GM12878 (cell line): ENCODE results near the gene ADAMTS13. TPM values are rescaled to one million over a fixed set of nuclear protein-coding genes. Genes with fewer than 3 reads are reported as not detected.

Source experiments
- polyA plus RNA-seq, 11 experiments: library from polyadenylated mRNA; depleted of rRNA in 4 of 11; unstranded in 6 of 11; stranded (reverse) in 5 of 11; fragments of >200 nt; fragmentation: Nextera tagmentation in 4 of 11; fragmentation: Illumina TruSeq in 1 of 11; extraction: Ambion mirVana in 4 of 11; extraction: Trizol in 1 of 11; gene quantifications; 1 replicate in 1 of 11; 2 replicates in 10 of 11; pipeline versions ENCODE4 v1.2.1 to v1.2.3, GENCODE V29; 2011 to 2016; ENCODE audit warnings: inconsistent platforms in 2 of 11, missing spikeins in 2 of 11, low read depth in 1 of 11
- total RNA-seq, 4 experiments: library from RNA; depleted of rRNA in 3 of 4; stranded (reverse); fragments of >200 nt in 3 of 4; fragmentation: Illumina TruSeq in 1 of 4; extraction: Trizol in 1 of 4; gene quantifications; 2 replicates each; pipeline versions ENCODE4 v1.2.1 to v1.2.3, GENCODE V29; 2013 to 2021

ADAMTS13 gene
- total and polyA plus RNA-seq, 10 of the 15 experiments (the other 5 are each of a cell fraction or from before 2014, with no cell fraction given), result 0.08 to 2.4 (median 0.28) TPM

Other genes starting within 250 kb of the ADAMTS13 start
Only the 7 nearest of the 16 such genes appear.
- gene SURF1, start 65.9 kb upstream of the ADAMTS13 start, total RNA-seq (2014; rRNA removed), result 20.1 and 23.1 TPM in 2 replicates
- gene SURF1, start 65.9 kb upstream of the ADAMTS13 start, total RNA-seq (2014; rRNA removed; fragmentation: Illumina TruSeq; extraction: Trizol), result 17.7 and 17.9 TPM in 2 replicates
- gene SURF1, start 65.9 kb upstream of the ADAMTS13 start, total RNA-seq (2021), result 27.6 and 27.9 TPM in 2 replicates
- gene SURF1, start 65.9 kb upstream of the ADAMTS13 start, polyA plus RNA-seq (2011; rRNA removed), result 25.4 and 31.6 TPM in 2 replicates
- 21.2 and 22.8 TPM in 2 replicates for gene SURF1, start 65.9 kb upstream of the ADAMTS13 start, polyA plus RNA-seq (2014; fragmentation: Illumina TruSeq; extraction: Trizol)
- 10 to 100 TPM; 19.2 to 34.6 TPM for gene SURF1, start 65.9 kb upstream of the ADAMTS13 start, polyA plus RNA-seq (2014; fragmentation: Nextera tagmentation; extraction: Ambion mirVana)
- 31.5 and 32.3 TPM in 2 replicates for gene SURF1, start 65.9 kb upstream of the ADAMTS13 start, polyA plus RNA-seq (2014; rRNA removed)
- gene SURF1, start 65.9 kb upstream of the ADAMTS13 start, polyA plus RNA-seq (2016; fragmentation: Nextera tagmentation; extraction: Ambion mirVana), result 10 to 100 TPM; 45.6 to 46.4 TPM
- gene SURF2, start 65.8 kb upstream of the ADAMTS13 start, total RNA-seq (2014; rRNA removed), result 25.6 and 31.3 TPM in 2 replicates
- 12.8 and 18.2 TPM in 2 replicates for gene SURF2, start 65.8 kb upstream of the ADAMTS13 start, total RNA-seq (2014; rRNA removed; fragmentation: Illumina TruSeq; extraction: Trizol)
- gene SURF2, start 65.8 kb upstream of the ADAMTS13 start, total RNA-seq (2021), result 19.4 and 23.4 TPM in 2 replicates
- gene SURF2, start 65.8 kb upstream of the ADAMTS13 start, polyA plus RNA-seq (2011; rRNA removed), result 7.5 and 12.1 TPM in 2 replicates
- 5.3 and 10.0 TPM in 2 replicates for gene SURF2, start 65.8 kb upstream of the ADAMTS13 start, polyA plus RNA-seq (2014; fragmentation: Illumina TruSeq; extraction: Trizol)
- 1 to 10 TPM; 4.0 to 7.6 TPM for gene SURF2, start 65.8 kb upstream of the ADAMTS13 start, polyA plus RNA-seq (2014; fragmentation: Nextera tagmentation; extraction: Ambion mirVana)
- gene SURF2, start 65.8 kb upstream of the ADAMTS13 start, polyA plus RNA-seq (2014; rRNA removed), result 37.3 and 42.5 TPM in 2 replicates
- gene SURF2, start 65.8 kb upstream of the ADAMTS13 start, polyA plus RNA-seq (2016; fragmentation: Nextera tagmentation; extraction: Ambion mirVana), result 10 to 100 TPM; 37.8 to 41.7 TPM
- gene SURF4, start 46.3 kb upstream of the ADAMTS13 start, total RNA-seq (2014; rRNA removed), result 119 and 120 TPM in 2 replicates
- 60.4 and 70.0 TPM in 2 replicates for gene SURF4, start 46.3 kb upstream of the ADAMTS13 start, total RNA-seq (2014; rRNA removed; fragmentation: Illumina TruSeq; extraction: Trizol)
- 95.3 and 107 TPM in 2 replicates for gene SURF4, start 46.3 kb upstream of the ADAMTS13 start, total RNA-seq (2021)
- gene SURF4, start 46.3 kb upstream of the ADAMTS13 start, polyA plus RNA-seq (2011; rRNA removed), result 67.3 and 74.8 TPM in 2 replicates
- 61.0 and 73.5 TPM in 2 replicates for gene SURF4, start 46.3 kb upstream of the ADAMTS13 start, polyA plus RNA-seq (2014; fragmentation: Illumina TruSeq; extraction: Trizol)
- gene SURF4, start 46.3 kb upstream of the ADAMTS13 start, polyA plus RNA-seq (2014; fragmentation: Nextera tagmentation; extraction: Ambion mirVana), result 10 to 100 TPM in 1 of 2 experiments, 1 to 10 TPM in 1; 6.4 to 12.6 TPM
- 82.6 and 83.9 TPM in 2 replicates for gene SURF4, start 46.3 kb upstream of the ADAMTS13 start, polyA plus RNA-seq (2014; rRNA removed)
- gene SURF4, start 46.3 kb upstream of the ADAMTS13 start, polyA plus RNA-seq (2016; fragmentation: Nextera tagmentation; extraction: Ambion mirVana), result 100 to 1,000 TPM; 121 to 134 TPM
- gene STKLD1, start 46.0 kb upstream of the ADAMTS13 start, total RNA-seq (2014; rRNA removed), result 0.40 and 0.44 TPM in 2 replicates
- 0.23 TPM in 1 of 2 replicates, not detected in the other for gene STKLD1, start 46.0 kb upstream of the ADAMTS13 start, total RNA-seq (2014; rRNA removed; fragmentation: Illumina TruSeq; extraction: Trizol)
- 0.35 TPM in 1 of 2 replicates, not detected in the other for gene STKLD1, start 46.0 kb upstream of the ADAMTS13 start, total RNA-seq (2021)
- gene STKLD1, start 46.0 kb upstream of the ADAMTS13 start, polyA plus RNA-seq (2011; rRNA removed), result 0.34 and 0.48 TPM in 2 replicates
- 0.40 TPM in 1 of 2 replicates, not detected in the other for gene STKLD1, start 46.0 kb upstream of the ADAMTS13 start, polyA plus RNA-seq (2014; fragmentation: Illumina TruSeq; extraction: Trizol)
- gene STKLD1, start 46.0 kb upstream of the ADAMTS13 start, polyA plus RNA-seq (2014; fragmentation: Nextera tagmentation; extraction: Ambion mirVana), result under 1 TPM in 1 of 2 experiments, not detected in 1; 0.24 TPM
- 0.37 TPM in 1 of 2 replicates, not detected in the other for gene STKLD1, start 46.0 kb upstream of the ADAMTS13 start, polyA plus RNA-seq (2014; rRNA removed)
- gene STKLD1, start 46.0 kb upstream of the ADAMTS13 start, polyA plus RNA-seq (2016; fragmentation: Nextera tagmentation; extraction: Ambion mirVana), result under 1 TPM; 0.07 to 0.13 TPM
- gene REXO4, start 4.4 kb upstream of the ADAMTS13 start, total RNA-seq (2014; rRNA removed), result 31.5 and 33.3 TPM in 2 replicates
- 16.5 and 20.9 TPM in 2 replicates for gene REXO4, start 4.4 kb upstream of the ADAMTS13 start, total RNA-seq (2014; rRNA removed; fragmentation: Illumina TruSeq; extraction: Trizol)
- gene REXO4, start 4.4 kb upstream of the ADAMTS13 start, total RNA-seq (2021), result 42.1 and 43.9 TPM in 2 replicates
- 23.8 and 27.7 TPM in 2 replicates for gene REXO4, start 4.4 kb upstream of the ADAMTS13 start, polyA plus RNA-seq (2011; rRNA removed)
- 16.4 and 24.8 TPM in 2 replicates for gene REXO4, start 4.4 kb upstream of the ADAMTS13 start, polyA plus RNA-seq (2014; fragmentation: Illumina TruSeq; extraction: Trizol)
- gene REXO4, start 4.4 kb upstream of the ADAMTS13 start, polyA plus RNA-seq (2014; fragmentation: Nextera tagmentation; extraction: Ambion mirVana), result 1 to 10 TPM; 2.7 to 8.4 TPM
- gene REXO4, start 4.4 kb upstream of the ADAMTS13 start, polyA plus RNA-seq (2014; rRNA removed), result 37.9 and 39.6 TPM in 2 replicates
- gene REXO4, start 4.4 kb upstream of the ADAMTS13 start, polyA plus RNA-seq (2016; fragmentation: Nextera tagmentation; extraction: Ambion mirVana), result 10 to 100 TPM; 34.0 to 38.9 TPM
- 1.6 and 2.3 TPM in 2 replicates for gene CACFD1, start 37.6 kb downstream of the ADAMTS13 start, total RNA-seq (2014; rRNA removed)
- gene CACFD1, start 37.6 kb downstream of the ADAMTS13 start, total RNA-seq (2014; rRNA removed; fragmentation: Illumina TruSeq; extraction: Trizol), result 0.45 and 0.64 TPM in 2 replicates
- 2.7 and 4.0 TPM in 2 replicates for gene CACFD1, start 37.6 kb downstream of the ADAMTS13 start, total RNA-seq (2021)
- gene CACFD1, start 37.6 kb downstream of the ADAMTS13 start, polyA plus RNA-seq (2011; rRNA removed), result 2.7 and 5.8 TPM in 2 replicates
- 0.14 and 0.35 TPM in 2 replicates for gene CACFD1, start 37.6 kb downstream of the ADAMTS13 start, polyA plus RNA-seq (2014; fragmentation: Illumina TruSeq; extraction: Trizol)
- gene CACFD1, start 37.6 kb downstream of the ADAMTS13 start, polyA plus RNA-seq (2014; fragmentation: Nextera tagmentation; extraction: Ambion mirVana), result under 1 TPM in 1 of 2 experiments, not detected in 1; 0.09 TPM
- 1.4 and 3.6 TPM in 2 replicates for gene CACFD1, start 37.6 kb downstream of the ADAMTS13 start, polyA plus RNA-seq (2014; rRNA removed)
- gene CACFD1, start 37.6 kb downstream of the ADAMTS13 start, polyA plus RNA-seq (2016; fragmentation: Nextera tagmentation; extraction: Ambion mirVana), result 1 to 10 TPM in 1 of 2 experiments, under 1 TPM in 1; 0.98 to 1.4 TPM
- 30.4 and 32.4 TPM in 2 replicates for gene SLC2A6, start 56.7 kb downstream of the ADAMTS13 start, total RNA-seq (2014; rRNA removed)
- 8.3 and 9.4 TPM in 2 replicates for gene SLC2A6, start 56.7 kb downstream of the ADAMTS13 start, total RNA-seq (2014; rRNA removed; fragmentation: Illumina TruSeq; extraction: Trizol)
- 34.1 and 36.4 TPM in 2 replicates for gene SLC2A6, start 56.7 kb downstream of the ADAMTS13 start, total RNA-seq (2021)
- gene SLC2A6, start 56.7 kb downstream of the ADAMTS13 start, polyA plus RNA-seq (2011; rRNA removed), result 4.3 and 11.7 TPM in 2 replicates
- gene SLC2A6, start 56.7 kb downstream of the ADAMTS13 start, polyA plus RNA-seq (2014; fragmentation: Illumina TruSeq; extraction: Trizol), result 4.3 and 6.6 TPM in 2 replicates
- gene SLC2A6, start 56.7 kb downstream of the ADAMTS13 start, polyA plus RNA-seq (2014; fragmentation: Nextera tagmentation; extraction: Ambion mirVana), result 1 to 10 TPM; 1.1 to 6.1 TPM
- 37.9 and 44.7 TPM in 2 replicates for gene SLC2A6, start 56.7 kb downstream of the ADAMTS13 start, polyA plus RNA-seq (2014; rRNA removed)
- 10 to 100 TPM; 24.8 to 28.0 TPM for gene SLC2A6, start 56.7 kb downstream of the ADAMTS13 start, polyA plus RNA-seq (2016; fragmentation: Nextera tagmentation; extraction: Ambion mirVana)